Mesenchymal stem cell (in vitro differentiated cells and primary cell): ENCODE data around the gene SERBP1.

Source experiments
- DNase-seq: peaks from one replicate; pipeline ENCODE4 v3.0.0-alpha.2; 2013
- H2AFZ ChIP-seq: one replicate; pipeline ENCODE4 v1.6.1; 2013; ENCODE audit warnings: low read depth, mild to moderate bottlenecking, control low read depth, inconsistent platforms, low read length, moderate library complexity
- H2AK5ac ChIP-seq: 2 replicates; pipeline ENCODE4 v1.6.1; 2013; ENCODE audit warnings: low read length, moderate library complexity, mild to moderate bottlenecking, inconsistent platforms; ENCODE audit not compliant: severe bottlenecking
- H2BK120ac ChIP-seq: one replicate; pipeline ENCODE4 v1.6.1; 2013; ENCODE audit warnings: low read depth, mild to moderate bottlenecking, inconsistent platforms, low read length, moderate library complexity
- H2BK12ac ChIP-seq, 2 experiments: one replicate each; pipeline ENCODE4 v1.6.1; 2013; ENCODE audit warnings: inconsistent platforms in 2 of 2, low read length in 2 of 2, mild to moderate bottlenecking in 2 of 2, moderate library complexity in 2 of 2, control low read depth in 1 of 2
- H2BK15ac ChIP-seq: one replicate; pipeline ENCODE4 v1.6.1; 2013; ENCODE audit warnings: mild to moderate bottlenecking, low read depth, inconsistent platforms; ENCODE audit not compliant: poor library complexity, severe bottlenecking
- H2BK5ac ChIP-seq: 2 replicates; pipeline ENCODE4 v1.6.1; 2013; ENCODE audit warnings: low read depth, mild to moderate bottlenecking, low read length, control low read depth, inconsistent platforms; ENCODE audit not compliant: poor library complexity, severe bottlenecking
- H3K14ac ChIP-seq, 2 experiments: one replicate each; pipeline ENCODE4 v1.6.1; 2013; ENCODE audit warnings: inconsistent platforms in 2 of 2, low read length in 2 of 2, control low read depth in 1 of 2, mild to moderate bottlenecking in 1 of 2, moderate library complexity in 1 of 2
- H3K18ac ChIP-seq, 2 experiments: one replicate each; pipeline ENCODE4 v1.6.1; 2013; ENCODE audit warnings: inconsistent platforms in 2 of 2, low read length in 2 of 2, control low read depth in 1 of 2, low read depth in 1 of 2, mild to moderate bottlenecking in 1 of 2
- H3K23ac ChIP-seq, 2 experiments: one replicate each; pipeline ENCODE4 v1.6.1; 2013; ENCODE audit warnings: inconsistent platforms in 2 of 2, low read length in 2 of 2, mild to moderate bottlenecking in 2 of 2, moderate library complexity in 2 of 2, control low read depth in 1 of 2
- H3K27ac ChIP-seq: 2 replicates; pipeline ENCODE4 v1.5.1; 2013; ENCODE audit warnings: mild to moderate bottlenecking, moderate library complexity, low read length, control low read depth, inconsistent platforms; ENCODE audit not compliant: poor library complexity, severe bottlenecking
- H3K27me3 ChIP-seq, 2 experiments: 2 replicates each; pipeline versions ENCODE4 v1.6.1 to v1.7.0; 2013; ENCODE audit warnings: low read length in 2 of 2, mild to moderate bottlenecking in 2 of 2, moderate library complexity in 2 of 2, control low read depth in 1 of 2, inconsistent platforms in 1 of 2; ENCODE audit not compliant: control insufficient read depth in 1 of 2, insufficient read depth in 1 of 2
- H3K36me3 ChIP-seq, 2 experiments: 2 replicates each; pipeline versions ENCODE4 v1.6.1 to v1.7.0; 2013; ENCODE audit warnings: low read length in 2 of 2, control low read depth in 1 of 2, inconsistent platforms in 1 of 2, low read depth in 1 of 2, mild to moderate bottlenecking in 1 of 2; ENCODE audit not compliant: insufficient read depth in 2 of 2, control insufficient read depth in 1 of 2
- H3K4ac ChIP-seq, 2 experiments: one replicate each; pipeline ENCODE4 v1.6.1; 2013; ENCODE audit warnings: inconsistent platforms in 2 of 2, low read length in 2 of 2, mild to moderate bottlenecking in 2 of 2, moderate library complexity in 2 of 2, control low read depth in 1 of 2, low read depth in 1 of 2
- H3K4me1 ChIP-seq: 2 replicates; pipeline ENCODE4 v1.6.1; 2013; ENCODE audit warnings: low read depth, low read length, control low read depth; ENCODE audit not compliant: control insufficient read depth, insufficient read depth
- H3K4me2 ChIP-seq: 2 replicates; pipeline ENCODE4 v1.6.1; 2013; ENCODE audit warnings: low read length, mild to moderate bottlenecking, inconsistent platforms; ENCODE audit not compliant: poor library complexity, severe bottlenecking
- H3K4me3 ChIP-seq, 2 experiments: 2 replicates each; pipeline versions ENCODE4 v1.5.1 to v1.7.0; 2013; ENCODE audit warnings: low read length in 2 of 2, mild to moderate bottlenecking in 2 of 2, control low read depth in 1 of 2, low read depth in 1 of 2; ENCODE audit not compliant: insufficient read depth in 1 of 2
- H3K79me1 ChIP-seq: replicated peaks from 2 replicates; pipeline ENCODE4 v1.6.1; 2013; ENCODE audit warnings: mild to moderate bottlenecking, control low read depth, low read length, inconsistent platforms; ENCODE audit not compliant: poor library complexity, severe bottlenecking
- H3K9ac ChIP-seq: 2 replicates; pipeline ENCODE4 v1.7.0; 2013; ENCODE audit warnings: mild to moderate bottlenecking, low read length, moderate library complexity
- H3K9me3 ChIP-seq: 2 replicates; pipeline ENCODE4 v1.7.0; 2013; ENCODE audit warnings: mild to moderate bottlenecking, low read length; ENCODE audit not compliant: control insufficient read depth
- H4K8ac ChIP-seq: one replicate; pipeline ENCODE4 v1.6.1; 2013; ENCODE audit warnings: inconsistent platforms, mild to moderate bottlenecking, low read length, moderate library complexity
- H4K91ac ChIP-seq: one replicate; pipeline ENCODE4 v1.6.1; 2013; ENCODE audit warnings: mild to moderate bottlenecking, low read length, inconsistent platforms
- WGBS: methylation state at CpG from one replicate; pipeline ENCODE4 v1.1.7; 2013; ENCODE audit warnings: mixed read lengths; 5-methylcytosine and 5-hydroxymethylcytosine counted together

Gene SERBP1

GRCh38 chr1:67394548-67394947 lies 35.7 kb downstream of the SERBP1 start:
- Histone ChIP-seq H3K23ac (peak overlapping the region in 1 of 2 experiments; percentile 29), H3K14ac (no peak overlapping the region), H2BK120ac (no peak overlapping the region), H4K91ac (no peak overlapping the region), H2AFZ (no peak overlapping the region), H3K79me1 (no peaks in the 10 kb centered on the region), H3K27ac (no peak overlapping the region), H4K8ac (no peak overlapping the region), H3K9ac (no peak overlapping the region), H3K4me1 (peaks cover 5% of the 10 kb centered on the region), H2AK5ac (no peak overlapping the region), H3K36me3 (peaks cover 15 to 38% of the 10 kb centered on the region in 2 experiments), H3K27me3 (no peaks in the 10 kb centered on the region), H2BK12ac (no peak overlapping the region), H3K18ac (no peak overlapping the region), H2BK15ac (no peak overlapping the region), H3K4ac (no peak overlapping the region), H2BK5ac (no peak overlapping the region), H3K4me2 (no peak overlapping the region), H3K9me3 (no peaks in the 10 kb centered on the region), H3K4me3 (no peak overlapping the region)
- no peak for DNase-seq
- 94% methylated on average over 4 of the region's 4 CpGs for WGBS

DNA sequence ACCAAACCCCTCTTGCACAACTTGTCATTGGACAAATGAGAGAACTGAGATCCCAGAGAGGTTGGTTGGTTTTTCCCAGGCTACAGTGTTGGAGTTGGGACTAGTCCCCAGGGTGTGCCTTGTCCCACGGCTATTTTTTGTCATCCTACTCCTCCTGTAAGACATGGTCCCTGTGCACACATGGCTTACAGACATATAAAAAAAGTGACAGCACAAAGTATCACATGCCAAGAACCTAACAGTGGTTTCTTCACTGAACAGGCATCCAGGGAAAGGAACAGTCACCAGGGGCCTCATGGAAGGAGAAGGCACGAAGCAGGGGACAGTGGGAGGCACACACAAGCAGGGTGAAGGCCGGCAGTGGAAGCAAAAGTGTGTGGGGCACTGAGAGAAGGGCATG lies 36.5 kb downstream of the SERBP1 start:
- 65% methylated on average over 3 of the region's 3 CpGs for WGBS
- H3K27me3 ChIP-seq = no peaks in the 10 kb centered on the region
- no peak overlapping the region for H3K4me2 ChIP-seq
- no peak overlapping the region for H3K4ac ChIP-seq
- no peak overlapping the region for H3K9ac ChIP-seq
- H2BK5ac ChIP-seq = no peak overlapping the region
- H3K23ac ChIP-seq = no peak overlapping the region
- no peak overlapping the region for H2AK5ac ChIP-seq
- H4K91ac ChIP-seq = no peak overlapping the region
- no peak for DNase-seq
- no peak overlapping the region for H3K4me3 ChIP-seq
- no peak overlapping the region for H3K18ac ChIP-seq
- H2BK120ac ChIP-seq = no peak overlapping the region
- H3K79me1 ChIP-seq = no peaks in the 10 kb centered on the region
- H3K36me3 ChIP-seq = peaks cover 15 to 41% of the 10 kb centered on the region in 2 experiments
- no peak overlapping the region for H2AFZ ChIP-seq
- H2BK12ac ChIP-seq = no peak overlapping the region
- no peak overlapping the region for H3K27ac ChIP-seq
- H3K9me3 ChIP-seq = no peaks in the 10 kb centered on the region
- H4K8ac ChIP-seq = no peak overlapping the region
- H3K4me1 ChIP-seq = peaks cover 5% of the 10 kb centered on the region
- no peak overlapping the region for H3K14ac ChIP-seq
- no peak overlapping the region for H2BK15ac ChIP-seq

GRCh38 chr1:67393240-67393639 lies 37.0 kb downstream of the SERBP1 start:
- Histone ChIP-seq H2AFZ (no peak overlapping the region), H3K18ac (no peak overlapping the region), H3K14ac (no peak overlapping the region), H3K4me3 (no peak overlapping the region), H3K4ac (no peak overlapping the region), H2AK5ac (no peak overlapping the region), H4K8ac (no peak overlapping the region), H4K91ac (no peak overlapping the region), H3K79me1 (no peaks in the 10 kb centered on the region), H3K4me1 (peaks cover 5% of the 10 kb centered on the region), H3K23ac (no peak overlapping the region), H2BK5ac (no peak overlapping the region), H3K9ac (no peak overlapping the region), H3K4me2 (no peak overlapping the region), H2BK120ac (no peak overlapping the region), H2BK12ac (no peak overlapping the region), H3K9me3 (no peaks in the 10 kb centered on the region), H3K27me3 (no peaks in the 10 kb centered on the region), H3K36me3 (peaks cover 15 to 43% of the 10 kb centered on the region in 2 experiments), H3K27ac (no peak overlapping the region), H2BK15ac (no peak overlapping the region)
- DNase-seq = no peak
- 85% methylated on average over 12 of the region's 12 CpGs for WGBS

- Histone ChIP-seq H3K4me1 (peaks cover 5% of the 10 kb centered on the region), H3K14ac (no peak overlapping the region), H3K27ac (peak overlapping the region; percentile 85), H2AK5ac (peak overlapping the region; percentile 84), H2AFZ (no peak overlapping the region), H3K23ac (no peak overlapping the region), H3K36me3 (peaks cover 10 to 24% of the 10 kb centered on the region in 2 experiments), H3K4me2 (no peak overlapping the region), H3K18ac (no peak overlapping the region), H3K27me3 (no peaks in the 10 kb centered on the region), H4K8ac (no peak overlapping the region), H2BK12ac (no peak overlapping the region), H3K79me1 (no peaks in the 10 kb centered on the region), H3K9ac (no peak overlapping the region), H2BK120ac (no peak overlapping the region), H2BK15ac (no peak overlapping the region), H3K9me3 (no peaks in the 10 kb centered on the region), H3K4ac (no peak overlapping the region), H3K4me3 (no peak overlapping the region), H2BK5ac (no peak overlapping the region), H4K91ac (no peak overlapping the region)
- DNase-seq = peak; percentile 43
- WGBS = 85% methylated on average over 3 of the region's 3 CpGs
Observed at GRCh38 chr1:67390041-67390887, 39.9 kb downstream of the SERBP1 start.
